Stimulated activated CD8-positive, alpha-beta memory T cell treated with anti-CD3 and anti-CD28 coated beads, Interleukin-7, amount 100 ng/mL, for 24 hours (primary cell): ENCODE data around the gene TOR2A.
"Not testable (repeated sequence)": the region's sequence is repeated elsewhere in the genome, so short reads cannot be mapped to it uniquely, and the experiment has no call there.

Experiments used
- DNase-seq: peaks from one replicate; pipeline ENCODE4 v3.0.0-alpha.2; 2020; ENCODE audit warnings: low read depth

The TOR2A gene

GRCh38 chr9:127734747-127735529 is at the start of gene TOR2A:
TSS of gene TOR2A (minus strand) at chr9:127735294. CDS start at chr9:127735270, 24 bp downstream.
- DNase-seq: peak; percentile 96

GRCh38 chr9:127783111-127784008 is 48.3 kb upstream of the TOR2A start:
- DNase-seq: peak; percentile 48

- no peak for DNase-seq
Observed at GRCh38 chr9:127781806-127782205, 46.7 kb upstream of the TOR2A start.

GRCh38 chr9:127780909-127781308 is 45.8 kb upstream of the TOR2A start:
- DNase-seq: not testable (repeated sequence)

GRCh38 chr9:127780126-127780885 is 45.2 kb upstream of the TOR2A start:
- DNase-seq: no peak

GRCh38 chr9:127779136-127779981 is 44.3 kb upstream of the TOR2A start:
- no peak for DNase-seq

- no peak for DNase-seq
Observed at GRCh38 chr9:127778280-127779135, 43.4 kb upstream of the TOR2A start, which contains the start of gene SH2D3C. TSS of gene SH2D3C (minus strand) at chr9:127778666. CDS start at chr9:127778627, 39 bp downstream.

GRCh38 chr9:127777368-127777980 is 42.4 kb upstream of the TOR2A start:
- no peak for DNase-seq

GRCh38 chr9:127776924-127777289 is 41.8 kb upstream of the TOR2A start:
- no peak for DNase-seq

- no peak for DNase-seq
Observed at GRCh38 chr9:127776195-127776923, 41.3 kb upstream of the TOR2A start.

GRCh38 chr9:127773981-127774380 is 38.9 kb upstream of the TOR2A start:
- DNase-seq: no peak

- no peak for DNase-seq
Observed at GRCh38 chr9:127773272-127773671, 38.2 kb upstream of the TOR2A start.

GRCh38 chr9:127772603-127773002 is 37.5 kb upstream of the TOR2A start:
- DNase-seq: no peak

GRCh38 chr9:127771570-127772189 is 36.6 kb upstream of the TOR2A start:
- DNase-seq: no peak

- DNase-seq: peak; percentile 92
Observed at GRCh38 chr9:127770905-127771569, 35.9 kb upstream of the TOR2A start.

GRCh38 chr9:127770583-127770904 is 35.5 kb upstream of the TOR2A start:
- DNase-seq: no peak

GRCh38 chr9:127769929-127770582 is 35.0 kb upstream of the TOR2A start:
- no peak for DNase-seq

GRCh38 chr9:127769101-127769500 is 34.0 kb upstream of the TOR2A start:
- DNase-seq: no peak
